Measurements from ENCODE around the gene ZBTB21.
"Not testable (repeated sequence)": the region's sequence is repeated elsewhere in the genome, so short reads cannot be mapped to it uniquely, and the experiment has no call there.

Gene ZBTB21

DNA sequence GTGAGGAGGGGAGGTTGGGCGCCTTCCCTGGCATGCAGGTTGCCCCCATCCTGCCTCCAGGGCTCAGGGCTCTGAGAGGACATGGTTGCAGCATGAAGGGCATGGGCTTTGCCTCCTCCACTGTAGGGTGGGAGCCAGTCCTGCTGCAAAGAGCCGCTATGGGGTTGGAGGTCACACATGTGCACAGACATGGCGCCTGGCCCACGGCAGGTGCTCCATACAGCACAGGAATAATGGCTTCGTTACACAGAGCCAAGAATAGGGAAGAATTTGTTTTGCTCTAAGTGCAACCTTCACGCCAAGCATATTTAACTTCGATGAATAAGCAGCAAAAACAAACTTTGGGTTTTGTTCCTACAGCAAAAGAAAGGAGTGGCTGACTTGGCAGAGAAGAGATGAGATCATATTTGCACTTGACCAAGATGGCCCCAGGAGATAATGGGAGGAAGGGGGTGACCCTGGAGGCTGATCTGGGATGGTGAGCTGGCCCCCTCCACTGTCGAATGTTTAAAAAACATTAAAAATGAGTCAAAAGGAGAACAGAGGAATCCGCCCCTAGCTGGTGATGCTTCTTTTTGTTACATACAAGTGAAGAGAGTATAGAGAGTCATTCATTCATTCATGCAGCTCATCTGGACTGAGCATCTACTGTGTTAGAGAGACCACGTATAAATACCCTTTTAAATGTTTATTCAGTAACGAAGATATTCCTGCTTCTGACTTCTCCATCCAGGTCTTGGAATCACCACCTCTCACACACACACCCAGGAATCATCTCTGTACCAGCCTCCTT is 43.9 kb downstream of the ZBTB21 start:
- no peaks in the 10 kb centered on the region for H3K4me1 ChIP-seq (ENCODE audit: control insufficient read depth, insufficient read depth, low read length)
- H3K36me3 ChIP-seq (ENCODE audit: control insufficient read depth, insufficient read depth, low read length), result no peaks in the 10 kb centered on the region
- H3K27ac ChIP-seq (ENCODE audit: low read depth, low read length), result no peak overlapping the region
- H3K4me3 ChIP-seq (ENCODE audit: low read length), result no peak overlapping the region
- H3K27me3 ChIP-seq (ENCODE audit: control insufficient read depth, insufficient read depth, low read length), result no peaks in the 10 kb centered on the region
- no peak overlapping the region for H3K9ac ChIP-seq (ENCODE audit: low read length)

GRCh38 chr21:41965461-41966013 is 44.6 kb downstream of the ZBTB21 start:
- no peaks in the 10 kb centered on the region for H3K36me3 ChIP-seq (ENCODE audit: control insufficient read depth, insufficient read depth, low read length)
- no peak overlapping the region for H3K4me3 ChIP-seq (ENCODE audit: low read length)
- H3K27me3 ChIP-seq (ENCODE audit: control insufficient read depth, insufficient read depth, low read length), result no peaks in the 10 kb centered on the region
- H3K9ac ChIP-seq (ENCODE audit: low read length), result no peak overlapping the region
- no peak overlapping the region for H3K27ac ChIP-seq (ENCODE audit: low read depth, low read length)
- H3K4me1 ChIP-seq (ENCODE audit: control insufficient read depth, insufficient read depth, low read length), result no peaks in the 10 kb centered on the region

DNA sequence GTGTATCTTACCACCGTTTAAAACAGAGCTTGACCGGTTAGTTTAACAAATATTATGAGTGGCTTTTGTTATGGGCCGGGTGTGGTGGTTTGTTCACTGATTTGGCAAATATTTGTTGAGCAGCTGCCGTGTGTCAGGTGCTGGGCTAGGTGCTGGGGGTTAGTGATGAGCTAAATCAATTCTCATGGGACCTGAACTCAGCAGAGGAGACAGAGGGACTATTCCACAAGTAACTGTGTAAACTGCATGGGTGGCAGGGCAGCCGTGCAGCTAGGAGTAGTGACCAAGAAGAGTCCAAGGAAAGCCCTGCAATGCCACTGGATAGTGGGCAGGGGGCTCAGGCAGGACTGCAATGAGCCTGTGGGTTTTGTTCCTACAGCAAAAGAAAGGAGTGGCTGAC is 45.1 kb downstream of the ZBTB21 start:
- H3K27ac ChIP-seq (ENCODE audit: low read depth, low read length), result no peak overlapping the region
- H3K9ac ChIP-seq (ENCODE audit: low read length), result no peak overlapping the region
- H3K4me1 ChIP-seq (ENCODE audit: control insufficient read depth, insufficient read depth, low read length), result no peaks in the 10 kb centered on the region
- no peaks in the 10 kb centered on the region for H3K36me3 ChIP-seq (ENCODE audit: control insufficient read depth, insufficient read depth, low read length)
- H3K27me3 ChIP-seq (ENCODE audit: control insufficient read depth, insufficient read depth, low read length), result no peaks in the 10 kb centered on the region
- H3K4me3 ChIP-seq (ENCODE audit: low read length), result no peak overlapping the region

DNA sequence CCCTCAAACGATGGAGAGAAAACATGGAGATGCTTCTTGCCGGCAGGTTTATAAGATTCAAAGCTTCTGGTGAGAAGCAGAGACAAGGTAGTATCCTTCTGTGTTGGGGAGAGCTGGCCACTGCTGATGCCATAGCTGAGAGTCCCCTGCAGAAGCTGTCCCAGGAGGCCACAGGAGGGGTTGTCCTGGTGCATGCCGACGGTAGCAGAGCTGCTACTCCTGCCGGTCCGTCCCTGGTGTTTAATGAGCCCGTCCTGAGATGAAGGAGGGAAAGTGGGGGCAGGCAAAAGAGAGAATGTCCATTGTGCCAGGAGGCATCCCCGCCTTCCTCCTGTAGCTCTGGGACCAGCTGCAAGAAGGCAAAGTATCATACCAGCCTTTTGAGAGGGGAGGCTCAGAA is 46.0 kb downstream of the ZBTB21 start:
- no peak overlapping the region for H3K9ac ChIP-seq (ENCODE audit: low read length)
- no peaks in the 10 kb centered on the region for H3K27me3 ChIP-seq (ENCODE audit: control insufficient read depth, insufficient read depth, low read length)
- H3K27ac ChIP-seq (ENCODE audit: low read depth, low read length), result no peak overlapping the region
- H3K4me3 ChIP-seq (ENCODE audit: low read length), result no peak overlapping the region
- H3K4me1 ChIP-seq (ENCODE audit: control insufficient read depth, insufficient read depth, low read length), result no peaks in the 10 kb centered on the region
- H3K36me3 ChIP-seq (ENCODE audit: control insufficient read depth, insufficient read depth, low read length), result no peaks in the 10 kb centered on the region

DNA sequence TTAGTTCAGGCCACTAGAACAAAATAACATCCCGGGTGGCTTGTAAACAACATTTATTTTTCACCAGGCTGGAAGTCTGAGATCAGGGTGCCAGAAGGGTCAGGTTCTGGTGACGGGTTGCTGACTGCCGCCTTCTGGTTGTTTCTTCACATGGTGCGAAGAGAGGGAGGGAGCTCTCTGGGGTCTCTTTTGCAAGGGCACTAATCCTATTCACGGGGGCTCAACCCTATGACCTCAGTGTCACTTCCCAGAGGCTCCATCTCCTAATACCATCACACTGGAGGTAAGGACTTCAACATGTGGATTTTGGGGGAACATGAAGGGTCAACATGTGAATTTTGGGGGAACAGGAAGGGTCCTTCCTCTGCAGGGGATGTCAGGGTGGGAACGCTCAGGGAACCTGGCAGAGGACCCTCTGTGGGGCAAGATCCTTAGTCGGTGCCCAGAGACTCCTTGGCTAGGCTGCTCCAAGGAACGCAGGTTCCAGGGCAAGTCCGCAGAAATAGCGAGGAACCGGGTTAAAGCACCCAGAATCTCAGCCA is 47.7 kb downstream of the ZBTB21 start:
- Histone ChIP-seq H3K27ac (ENCODE audit: low read depth, low read length) (no peak overlapping the region), H3K9ac (ENCODE audit: low read length) (no peak overlapping the region), H3K36me3 (ENCODE audit: control insufficient read depth, insufficient read depth, low read length) (no peaks in the 10 kb centered on the region), H3K27me3 (ENCODE audit: control insufficient read depth, insufficient read depth, low read length) (no peaks in the 10 kb centered on the region), H3K4me3 (ENCODE audit: low read length) (no peak overlapping the region), H3K4me1 (ENCODE audit: control insufficient read depth, insufficient read depth, low read length) (peaks cover 5% of the 10 kb centered on the region)

DNA sequence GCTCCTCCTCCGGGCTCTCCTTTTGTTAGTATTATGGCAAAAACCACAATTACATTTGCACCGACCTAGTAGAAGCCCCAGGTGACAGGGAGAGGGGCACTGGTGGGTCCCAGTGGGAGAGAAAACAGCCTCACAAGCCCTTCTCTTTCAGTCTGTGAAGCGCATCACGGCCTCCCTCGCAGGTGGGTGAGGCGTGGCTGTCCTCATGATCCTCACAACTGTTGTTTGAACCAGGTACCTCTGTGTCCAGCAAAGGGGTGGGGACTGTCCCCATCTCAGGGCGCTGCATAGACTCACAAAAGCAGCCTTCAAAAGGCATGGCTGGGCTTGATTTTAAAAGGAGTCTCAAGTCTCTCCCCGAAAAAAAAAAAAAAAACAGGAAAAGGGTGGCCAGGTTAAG is 48.4 kb downstream of the ZBTB21 start:
- Histone ChIP-seq H3K4me1 (ENCODE audit: control insufficient read depth, insufficient read depth, low read length) (peaks cover 10% of the 10 kb centered on the region), H3K4me3 (ENCODE audit: low read length) (no peak overlapping the region), H3K27me3 (ENCODE audit: control insufficient read depth, insufficient read depth, low read length) (no peaks in the 10 kb centered on the region), H3K9ac (ENCODE audit: low read length) (no peak overlapping the region), H3K36me3 (ENCODE audit: control insufficient read depth, insufficient read depth, low read length) (no peaks in the 10 kb centered on the region), H3K27ac (ENCODE audit: low read depth, low read length) (no peak overlapping the region)

GRCh38 chr21:41961282-41961701 is 48.9 kb downstream of the ZBTB21 start:
- no peak overlapping the region for H3K9ac ChIP-seq (ENCODE audit: low read length)
- no peaks in the 10 kb centered on the region for H3K27me3 ChIP-seq (ENCODE audit: control insufficient read depth, insufficient read depth, low read length)
- peaks cover 10% of the 10 kb centered on the region for H3K4me1 ChIP-seq (ENCODE audit: control insufficient read depth, insufficient read depth, low read length)
- no peak overlapping the region for H3K4me3 ChIP-seq (ENCODE audit: low read length)
- no peaks in the 10 kb centered on the region for H3K36me3 ChIP-seq (ENCODE audit: control insufficient read depth, insufficient read depth, low read length)
- H3K27ac ChIP-seq (ENCODE audit: low read depth, low read length), result no peak overlapping the region

GRCh38 chr21:41960386-41960785 is 49.8 kb downstream of the ZBTB21 start:
- Histone ChIP-seq H3K4me1 (ENCODE audit: control insufficient read depth, insufficient read depth, low read length) (peaks cover 10% of the 10 kb centered on the region), H3K36me3 (ENCODE audit: control insufficient read depth, insufficient read depth, low read length) (no peaks in the 10 kb centered on the region), H3K27ac (ENCODE audit: low read depth, low read length) (no peak overlapping the region), H3K4me3 (ENCODE audit: low read length) (no peak overlapping the region), H3K27me3 (ENCODE audit: control insufficient read depth, insufficient read depth, low read length) (no peaks in the 10 kb centered on the region), H3K9ac (ENCODE audit: low read length) (no peak overlapping the region)

DNA sequence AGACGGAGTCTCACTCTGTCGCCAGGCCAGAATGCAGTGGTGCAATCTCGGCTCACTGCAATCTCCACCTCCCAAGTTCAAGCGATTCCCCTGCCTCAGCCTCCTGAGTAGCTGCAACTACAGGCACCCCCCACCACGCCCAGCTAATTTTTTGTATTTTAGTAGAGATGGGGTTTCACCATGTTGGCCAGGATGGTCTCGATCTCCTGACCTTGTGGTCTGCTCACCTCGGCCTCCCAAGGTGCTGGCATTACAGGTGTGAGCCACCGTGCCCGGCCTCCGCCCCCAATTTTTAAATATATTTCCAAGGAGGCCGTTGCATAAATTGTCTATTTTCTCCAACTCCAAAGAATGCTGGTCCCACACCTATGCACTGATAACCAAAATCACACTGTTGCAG is 50.5 kb downstream of the ZBTB21 start:
- H3K27me3 ChIP-seq (ENCODE audit: control insufficient read depth, insufficient read depth, low read length); H3K4me3 ChIP-seq (ENCODE audit: low read length); H3K9ac ChIP-seq (ENCODE audit: low read length); H3K36me3 ChIP-seq (ENCODE audit: control insufficient read depth, insufficient read depth, low read length); H3K27ac ChIP-seq (ENCODE audit: low read depth, low read length): not testable (repeated sequence)
- peaks cover 10% of the 10 kb centered on the region for H3K4me1 ChIP-seq (ENCODE audit: control insufficient read depth, insufficient read depth, low read length)

DNA sequence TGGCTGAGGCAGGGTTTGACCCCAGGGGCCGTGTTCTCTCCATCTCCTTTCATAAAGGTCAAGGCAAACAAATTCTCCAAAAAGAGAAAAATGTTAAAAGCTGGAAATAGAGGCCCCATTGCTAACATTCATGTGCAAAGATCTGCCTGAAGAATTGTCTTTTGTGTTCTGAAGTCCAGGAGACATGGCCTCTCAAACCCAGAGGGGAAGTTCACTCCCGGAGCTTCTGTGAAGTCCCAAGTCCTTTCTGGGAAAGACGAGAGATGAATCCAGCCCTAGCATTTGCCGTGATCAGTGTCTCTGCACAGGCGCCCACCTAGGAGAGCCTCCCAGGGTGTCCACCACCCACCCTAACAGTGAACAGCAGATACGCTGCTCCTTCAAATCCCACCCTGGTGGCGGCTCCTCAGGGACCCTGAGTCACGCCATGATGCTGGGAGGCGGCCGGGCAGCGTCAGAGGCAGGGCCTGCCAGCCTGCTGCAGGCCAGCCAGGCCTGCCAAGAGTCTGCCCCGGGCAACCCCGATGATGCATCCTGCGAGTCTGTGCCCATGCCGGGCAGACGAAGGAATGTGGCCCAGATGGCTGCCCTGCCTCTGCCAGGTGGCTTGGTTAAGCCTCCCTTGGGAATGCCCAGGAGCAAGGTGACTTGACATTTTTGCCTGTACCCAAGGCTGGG is 51.1 kb downstream of the ZBTB21 start:
- Histone ChIP-seq H3K36me3 (ENCODE audit: control insufficient read depth, insufficient read depth, low read length) (no peaks in the 10 kb centered on the region), H3K9ac (ENCODE audit: low read length) (no peak overlapping the region), H3K4me3 (ENCODE audit: low read length) (no peak overlapping the region), H3K27ac (ENCODE audit: low read depth, low read length) (no peak overlapping the region), H3K27me3 (ENCODE audit: control insufficient read depth, insufficient read depth, low read length) (no peaks in the 10 kb centered on the region), H3K4me1 (ENCODE audit: control insufficient read depth, insufficient read depth, low read length) (peaks cover 10% of the 10 kb centered on the region)

DNA sequence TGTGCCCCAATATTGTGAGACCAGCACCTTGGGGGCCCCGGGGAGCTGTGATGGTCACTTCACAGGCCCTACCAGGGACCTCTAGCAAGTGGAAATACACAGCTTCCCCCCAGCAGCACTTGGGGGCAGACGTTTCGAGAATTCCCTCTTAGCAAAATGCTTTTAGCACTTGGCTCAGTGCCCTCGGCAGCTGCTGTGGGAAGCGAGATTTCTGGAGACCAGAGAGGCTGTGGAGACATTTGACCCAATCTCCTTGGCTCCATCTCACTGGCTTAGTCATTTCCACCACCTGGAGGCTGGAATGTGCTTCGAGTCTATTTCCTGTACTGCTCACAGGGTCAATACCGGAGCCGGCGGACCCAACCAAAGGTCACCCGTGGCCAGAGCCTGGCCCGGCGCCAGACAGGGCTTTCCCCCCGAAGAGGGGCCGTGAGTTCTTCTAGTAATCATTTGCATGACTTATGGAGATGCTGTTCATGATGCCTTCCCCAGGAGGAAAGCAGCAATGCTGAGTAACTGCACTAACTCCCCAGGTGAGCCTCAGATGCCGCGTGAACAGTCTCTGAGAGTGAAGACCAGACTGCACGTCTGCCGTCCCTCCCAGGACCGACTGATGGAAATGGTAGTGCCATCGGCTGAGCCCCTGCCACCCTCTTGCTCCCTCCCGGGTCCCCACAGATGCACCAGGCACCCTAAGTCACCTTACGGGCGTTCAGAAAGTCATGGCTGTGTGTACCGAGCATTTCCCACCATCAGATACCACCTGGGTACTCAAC is 52.0 kb downstream of the ZBTB21 start:
- Histone ChIP-seq H3K9ac (ENCODE audit: low read length) (no peak overlapping the region), H3K27ac (ENCODE audit: low read depth, low read length) (peak overlapping the region; percentile 55)

More for the DNA sequence above, 52.0 kb downstream of the ZBTB21 start:
- Histone ChIP-seq H3K27me3 (ENCODE audit: control insufficient read depth, insufficient read depth, low read length) (no peaks in the 10 kb centered on the region), H3K4me3 (ENCODE audit: low read length) (no peak overlapping the region), H3K36me3 (ENCODE audit: control insufficient read depth, insufficient read depth, low read length) (no peaks in the 10 kb centered on the region), H3K4me1 (ENCODE audit: control insufficient read depth, insufficient read depth, low read length) (peaks cover 10% of the 10 kb centered on the region)
